PC-3 (cell line): ENCODE measurements around the gene CAPN7. TPM values are rescaled to one million over a fixed set of nuclear protein-coding genes. Genes with fewer than 3 reads are reported as not detected.
A peak's percentile ranks its signal among the peaks of the same experiment; 100 is the strongest.

ENCODE experiments used
- ATAC-seq: fragments of 200-7000 bp; cut with Tn5 transposase; 2 replicates; pipeline ENCODE4 v1.9.1; 2020; ENCODE audit warnings: mild to moderate bottlenecking, moderate library complexity
- BruUV-seq: library from RNA; stranded (reverse); fragments of 400-500 nt; replicated peaks from 2 replicates; lab custom pipeline; 2021; lab: Mats Ljungman, UMichigan
- CTCF ChIA-PET: fragments of 300-600 bp; sonication (Branson Sonifier 250); formaldehyde crosslinking; loops from one replicate; lab custom pipeline; 2022; ENCODE audit warnings: antibody characterized with exemption; lab: Charles Lee
- POLR2A ChIA-PET: fragments of 300-600 bp; sonication (Branson Sonifier 250); formaldehyde crosslinking; loops from one replicate; lab custom pipeline; 2022; ENCODE audit warnings: antibody characterized with exemption; ENCODE audit not compliant: unreplicated experiment; lab: Charles Lee
- DNase-seq: peaks from one replicate; pipeline ENCODE4 v3.0.0-alpha.2; 2015
- H2AFZ ChIP-seq: fragments of 300-600 bp; sonication (generic); 2 replicates; pipeline ENCODE4 v1.6.0; 2016; ENCODE audit warnings: antibody characterized with exemption, low read length
- H3F3A ChIP-seq: fragments of 300-600 bp; sonication (generic); one replicate; pipeline ENCODE4 v1.6.0; 2017; ENCODE audit warnings: antibody characterized with exemption, low read length, control low read depth, mild to moderate bottlenecking; ENCODE audit not compliant: unreplicated experiment
- H3K27ac ChIP-seq: fragments of 300-600 bp; sonication (generic); 2 replicates; pipeline ENCODE4 v1.5.1; 2016; ENCODE audit warnings: mild to moderate bottlenecking, low read length
- H3K27me3 ChIP-seq: fragments of 300-600 bp; sonication (generic); 2 replicates; pipeline ENCODE4 v1.6.1; 2016; ENCODE audit warnings: low read length, mixed read lengths
- H3K36me3 ChIP-seq: fragments of 300-600 bp; sonication (generic); 2 replicates; pipeline ENCODE4 v1.6.1; 2016; ENCODE audit warnings: low read depth, mixed run types, low read length, mixed read lengths
- H3K4me1 ChIP-seq: fragments of 300-600 bp; sonication (generic); 2 replicates; pipeline ENCODE4 v1.5.1; 2016; ENCODE audit warnings: low read length; ENCODE audit not compliant: insufficient read depth
- H3K4me2 ChIP-seq: fragments of 300-600 bp; sonication (generic); 2 replicates; pipeline ENCODE4 v1.6.0; 2016; ENCODE audit warnings: low read length
- H3K4me3 ChIP-seq: fragments of 300-600 bp; sonication (generic); 2 replicates; pipeline ENCODE4 v1.5.1; 2016; ENCODE audit warnings: mild to moderate bottlenecking, low read length, mixed read lengths
- H3K79me2 ChIP-seq: fragments of 300-600 bp; sonication (generic); 2 replicates; pipeline ENCODE4 v1.6.1; 2017; ENCODE audit warnings: low read length, mixed read lengths
- H3K9ac ChIP-seq: fragments of 300-600 bp; sonication (generic); 2 replicates; pipeline ENCODE4 v1.6.0; 2016; ENCODE audit warnings: mild to moderate bottlenecking, low read length
- H3K9me2 ChIP-seq: fragments of 300-600 bp; sonication (generic); replicated peaks from 2 replicates; pipeline ENCODE4 v1.6.1; 2016; ENCODE audit warnings: mixed run types, low read length, mixed read lengths
- H3K9me3 ChIP-seq: fragments of 300-600 bp; sonication (generic); 2 replicates; pipeline ENCODE4 v1.6.1; 2016; ENCODE audit warnings: low read length, mixed read lengths
- H4K20me1 ChIP-seq: fragments of 300-600 bp; sonication (generic); 2 replicates; pipeline ENCODE4 v1.6.1; 2016; ENCODE audit warnings: low read length, mixed read lengths
- CTCF ChIP-seq: fragments of 300-600 bp; sonication (generic); conservative IDR thresholded peaks from 2 replicates; pipeline ENCODE4 v1.5.1; 2017; ENCODE audit warnings: antibody characterized with exemption, low read depth, mild to moderate bottlenecking, low read length
- EZH2 ChIP-seq: fragments of 300-600 bp; sonication (generic); IDR thresholded peaks from one replicate; pipeline ENCODE4 v1.6.1; 2017; ENCODE audit warnings: antibody characterized with exemption, mild to moderate bottlenecking, low read length; ENCODE audit not compliant: unreplicated experiment
- EZH2phosphoT487 ChIP-seq: fragments of 300-600 bp; sonication (generic); IDR thresholded peaks from 2 replicates; pipeline ENCODE4 v1.6.1; 2018; ENCODE audit warnings: mild to moderate bottlenecking, antibody characterized with exemption, low read length, borderline replicate concordance
- intact Hi-C: fragments of 100-400 bp; cut with micrococcal nuclease; formaldehyde crosslinking; loops from 2 replicates; pipeline ENCODE4 v1.9.0; 2023
- total RNA-seq: library from RNA; depleted of rRNA; stranded (reverse); fragments of >200 nt; gene quantifications from 2 replicates; pipeline ENCODE4 v1.2.3, GENCODE V29; 2014

CAPN7 gene
- total RNA-seq, 1 experiment from 2014 or later: 32.7 TPM

- no TSS peak for BruUV-seq
- CTCF ChIA-PET: interaction anchor here (0.7 kb wide), 1 partner anchor 124 kb away, joined by 3 read pairs; no protein-coding TSS in a partner anchor
- intact Hi-C loops: no loop called here
- peak; percentile 77 for DNase-seq
- Histone ChIP-seq H3K9ac (no peak overlapping the region), H4K20me1 (peaks cover 13% of the 10 kb centered on the region), H2AFZ (peak overlapping the region; percentile 7; the same call in 1 of the 2 replicates), H3K9me2 (no peaks in the 10 kb centered on the region), H3K4me1 (peaks cover 27% of the 10 kb centered on the region), H3K4me2 (0 out of 2 replicates have a peak overlapping the region, but pooled peaks have one; percentile 5), H3F3A (no peaks in the 10 kb centered on the region), H3K4me3 (no peak overlapping the region), H3K27me3 (no peaks in the 10 kb centered on the region), H3K79me2 (peaks cover 28% of the 10 kb centered on the region), H3K36me3 (no peaks in the 10 kb centered on the region), H3K27ac (no peak overlapping the region), H3K9me3 (no peaks in the 10 kb centered on the region)
- TF ChIP-seq CTCF: no peak
- no peak for TF ChIP-seq EZH2phosphoT487
- TF ChIP-seq EZH2: no peak
- POLR2A ChIA-PET: no interaction called here
- peak; percentile 3; the same call in 1 of the 2 replicates for ATAC-seq
Measured at GRCh38 chr3:15204005-15204404, 2.0 kb upstream of the CAPN7 start.

GRCh38 chr3:15205482-15205933 lies 538 bp upstream of the CAPN7 start:
- Histone ChIP-seq H3K4me1 (peaks cover 27% of the 10 kb centered on the region), H3F3A (no peaks in the 10 kb centered on the region), H3K4me2 (peak overlapping the region; percentile 78), H4K20me1 (peaks cover 13% of the 10 kb centered on the region), H3K36me3 (peaks cover 3% of the 10 kb centered on the region; the same call in 1 of the 2 replicates), H3K4me3 (peak overlapping the region; percentile 92), H3K27ac (no peak overlapping the region), H3K9ac (peak overlapping the region; percentile 88), H3K9me3 (no peaks in the 10 kb centered on the region), H2AFZ (peak overlapping the region; percentile 90), H3K27me3 (no peaks in the 10 kb centered on the region), H3K79me2 (peaks cover 43% of the 10 kb centered on the region), H3K9me2 (no peaks in the 10 kb centered on the region)
- BruUV-seq: TSS peak; percentile 98
- DNase-seq: no peak
- no peak for ATAC-seq
- TF ChIP-seq CTCF (no peak), EZH2 (no peak), EZH2phosphoT487 (no peak)
- ChIA-PET POLR2A (interaction anchor here (0.5 to 0.8 kb wide), 7 partner anchors 17 to 947 kb away, joined by 3 to 10 read pairs (median 5); partner anchors contain the start of gene MRPS25), CTCF (interaction anchor here (0.6 to 1.1 kb wide), 4 partner anchors 62 to 1062 kb away, joined by 3 to 5 read pairs (median 5); no protein-coding TSS in a partner anchor)
- intact Hi-C loops: loop anchor here (5.0 kb wide), 1 partner anchor 98 kb away; no protein-coding TSS in a partner anchor
